ENCODE measurements around the gene KLK15. TPM values are rescaled to one million over a fixed set of nuclear protein-coding genes. Genes with fewer than 3 reads are reported as not detected.

The KLK15 gene
- total RNA-seq, 1 donor from 2014 or later: not detected

GRCh38 chr19:50776131-50776530 lies 57.2 kb downstream of the KLK15 start:
- peaks cover 71% of the 10 kb centered on the region for H3K27me3 Mint-ChIP-seq
- H3K36me3 Mint-ChIP-seq (ENCODE audit: insufficient read depth): no peaks in the 10 kb centered on the region
- H3K9me3 Mint-ChIP-seq (ENCODE audit: low read depth): peaks cover 3% of the 10 kb centered on the region
- TF ChIP-seq CTCF (IDR thresholded peaks at IDR 0.05; ENCODE audit: unreplicated experiment): no peak
- H3K4me3 Mint-ChIP-seq (ENCODE audit: low read depth): no peak overlapping the region
- no peak overlapping the region for H3K27ac Mint-ChIP-seq
- DNase-seq (ENCODE audit: low spot score, unreplicated experiment): no peak
- H3K4me1 Mint-ChIP-seq (ENCODE audit: low read depth): no peaks in the 10 kb centered on the region

Other genes with a start within 250 kb of the KLK15 start
- gene SYT3, start 193.7 kb downstream of the KLK15 start, total RNA-seq: 0.91 and 1.8 TPM in 2 replicates
- gene C19orf81, start 184.1 kb downstream of the KLK15 start, total RNA-seq: 5.6 and 8.6 TPM in 2 replicates
- 0.20 and 0.36 TPM in 2 replicates for gene SHANK1, start 113.8 kb downstream of the KLK15 start, total RNA-seq
- 4.7 and 5.4 TPM in 2 replicates for gene CLEC11A, start 110.2 kb downstream of the KLK15 start, total RNA-seq
- gene GPR32, start 63.1 kb downstream of the KLK15 start, total RNA-seq: not detected in 2 replicates
- gene ACP4, start 43.2 kb downstream of the KLK15 start, total RNA-seq: not detected in 2 replicates
- not detected in 2 replicates for gene KLK1, start 9.8 kb downstream of the KLK15 start, total RNA-seq
- gene KLK3, start 21.3 kb upstream of the KLK15 start, total RNA-seq: not detected in 2 replicates
- not detected in 2 replicates for gene KLK2, start 39.9 kb upstream of the KLK15 start, total RNA-seq
- gene KLK4, start 77.8 kb upstream of the KLK15 start, total RNA-seq: not detected in 2 replicates
- gene KLK5, start 119.5 kb upstream of the KLK15 start, total RNA-seq: not detected in 2 replicates
- 0.62 and 1.2 TPM in 2 replicates for gene KLK6, start 136.0 kb upstream of the KLK15 start, total RNA-seq
- not detected in 2 replicates for gene KLK7, start 150.3 kb upstream of the KLK15 start, total RNA-seq
- not detected in 2 replicates for gene KLK8, start 168.0 kb upstream of the KLK15 start, total RNA-seq
- not detected in 2 replicates for gene KLK10, start 186.1 kb upstream of the KLK15 start, total RNA-seq
- not detected in 2 replicates for gene KLK11, start 193.0 kb upstream of the KLK15 start, total RNA-seq
- gene KLK12, start 201.4 kb upstream of the KLK15 start, total RNA-seq: 0.44 and 1.0 TPM in 2 replicates
- 1.1 and 1.6 TPM in 2 replicates for gene KLK13, start 231.5 kb upstream of the KLK15 start, total RNA-seq
- gene KLK14, start 249.3 kb upstream of the KLK15 start, total RNA-seq: 0.62 and 0.89 TPM in 2 replicates